ENCODE results near the gene HAPLN2.
"Not testable (repeated sequence)": the region's sequence is repeated elsewhere in the genome, so short reads cannot be mapped to it uniquely, and the experiment has no call there.

Gene HAPLN2

DNA sequence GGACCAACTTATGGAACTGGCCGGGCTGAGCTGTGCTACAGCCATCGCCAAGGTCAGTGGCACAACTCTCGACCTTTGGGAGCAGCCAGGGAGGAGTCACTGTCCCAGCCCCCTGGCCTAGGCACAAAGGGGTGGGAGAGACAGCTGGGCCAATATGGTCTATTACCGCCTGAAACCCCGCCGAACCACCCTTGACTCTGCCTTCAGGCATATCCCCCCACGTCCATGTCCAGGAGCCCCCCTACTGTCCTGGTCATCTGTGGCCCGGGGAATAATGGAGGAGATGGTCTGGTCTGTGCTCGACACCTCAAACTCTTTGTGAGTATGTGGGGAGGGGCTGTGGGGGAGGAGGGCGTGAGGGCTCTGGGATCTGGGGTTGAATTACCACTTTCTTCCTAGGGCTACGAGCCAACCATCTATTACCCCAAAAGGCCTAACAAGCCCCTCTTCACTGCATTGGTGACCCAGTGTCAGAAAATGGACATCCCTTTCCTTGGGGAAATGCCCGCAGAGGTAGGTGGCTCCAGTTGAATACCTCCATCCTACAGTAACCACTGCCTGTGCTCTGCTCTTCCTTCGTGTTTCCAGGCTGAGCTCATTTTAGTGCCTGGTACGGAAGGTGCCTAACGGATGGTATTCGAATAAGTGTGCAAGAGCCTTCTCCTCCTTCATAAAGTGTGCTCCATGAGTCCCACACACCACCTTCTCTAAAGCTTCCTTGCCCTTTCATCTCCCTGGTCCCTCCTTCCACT, 26.9 kb upstream of the HAPLN2 start:
- DNase-seq = no peak

DNA sequence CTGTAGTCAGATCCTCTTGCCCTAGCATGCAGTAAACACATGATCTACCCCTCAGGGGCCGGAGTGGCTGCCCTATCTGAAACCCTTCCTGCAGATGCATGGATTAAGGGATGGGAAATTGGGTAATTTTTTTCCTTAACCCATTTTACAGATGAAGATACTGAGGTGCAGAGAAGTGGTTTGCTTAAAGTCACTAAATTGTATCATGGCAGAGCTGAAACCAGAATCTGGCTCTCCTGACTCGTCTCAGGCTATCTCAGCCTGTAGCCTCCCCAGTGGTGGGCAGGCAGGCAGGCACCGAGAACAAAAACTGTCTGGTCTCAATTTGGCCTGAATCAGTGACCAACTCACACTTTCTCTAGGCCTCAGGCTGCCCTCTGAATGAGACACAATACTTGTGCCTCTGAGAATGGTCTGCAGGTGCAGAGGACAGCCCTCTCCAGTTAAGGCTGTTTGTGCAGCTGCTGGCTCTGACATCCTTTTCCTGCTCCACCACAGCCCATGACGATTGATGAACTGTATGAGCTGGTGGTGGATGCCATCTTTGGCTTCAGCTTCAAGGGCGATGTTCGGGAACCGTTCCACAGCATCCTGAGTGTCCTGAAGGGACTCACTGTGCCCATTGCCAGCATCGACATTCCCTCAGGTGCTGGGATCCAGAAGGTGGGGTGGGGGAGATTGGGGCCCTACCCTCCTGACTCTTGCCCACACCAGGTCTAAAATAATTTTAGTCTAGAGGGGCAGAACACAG, 26.1 kb upstream of the HAPLN2 start:
- no peak for DNase-seq

GRCh38 chr1:156593661-156593989, 25.6 kb upstream of the HAPLN2 start:
- DNase-seq = no peak

DNA sequence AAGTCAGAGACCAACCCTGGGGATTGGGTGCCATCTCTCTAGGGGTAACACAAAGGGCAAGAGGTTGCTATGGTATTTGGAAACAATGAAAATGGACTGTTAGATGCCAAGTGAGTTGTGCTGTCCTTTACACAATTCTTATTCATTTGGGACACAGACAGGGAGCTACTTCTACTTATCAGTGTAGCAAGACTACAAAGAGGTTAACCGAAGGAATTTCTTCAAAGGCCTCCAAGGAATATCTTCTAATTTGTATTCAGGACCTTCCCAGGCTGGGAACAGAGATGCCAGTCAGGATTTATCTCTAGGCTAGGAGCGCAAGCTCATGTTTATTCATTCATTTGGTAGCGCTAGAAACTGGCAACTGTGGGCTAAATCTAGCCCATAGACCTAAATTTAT, 25.0 kb upstream of the HAPLN2 start:
- no peak for DNase-seq

- no peak for DNase-seq
Observed at GRCh38 chr1:156595016-156595415, 24.2 kb upstream of the HAPLN2 start.

GRCh38 chr1:156596426-156596825, 22.8 kb upstream of the HAPLN2 start:
- no peak for DNase-seq

GRCh38 chr1:156598125-156598524, 21.1 kb upstream of the HAPLN2 start:
- no peak for DNase-seq

GRCh38 chr1:156598731-156599432, 20.3 kb upstream of the HAPLN2 start:
- no peak for DNase-seq

DNA sequence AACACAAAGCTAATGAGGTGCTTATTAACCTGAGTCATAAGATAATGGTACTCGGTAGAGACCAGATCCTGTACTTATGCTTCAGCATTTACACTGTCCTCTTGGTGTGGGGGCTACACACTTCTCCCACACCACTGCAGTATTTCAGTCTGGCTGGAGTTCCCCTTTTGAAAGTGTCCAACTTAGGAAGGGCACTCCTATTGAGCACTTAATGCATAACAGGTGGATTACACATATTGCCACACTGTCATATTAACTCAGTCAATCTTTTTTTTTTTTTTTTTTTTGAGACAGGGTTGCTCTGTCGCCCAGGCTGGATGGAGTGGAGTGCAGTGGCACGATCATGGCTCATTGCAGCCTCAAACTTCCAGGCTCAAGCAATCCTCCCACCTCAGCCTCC, 19.4 kb upstream of the HAPLN2 start:
- no peak for DNase-seq

DNA sequence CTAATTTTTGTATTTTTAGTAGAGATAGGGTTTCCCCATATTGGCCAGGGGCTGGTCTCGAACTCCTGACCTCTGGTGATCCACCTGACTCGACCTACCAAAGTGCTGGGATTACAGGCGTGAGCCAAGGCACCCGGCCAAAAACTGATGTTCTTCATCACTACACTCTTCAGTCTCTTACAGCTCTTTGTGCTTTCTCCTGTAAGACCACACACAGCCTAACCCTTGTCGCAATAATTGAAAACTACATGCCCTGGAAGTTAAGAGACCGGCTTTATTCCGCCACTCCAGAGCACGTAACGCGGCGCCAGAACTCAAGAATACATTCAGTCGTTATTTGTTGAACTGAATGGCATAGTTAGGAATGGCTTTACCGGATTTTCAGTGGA, 18.5 kb upstream of the HAPLN2 start:
- DNase-seq = no peak

GRCh38 chr1:156601122-156601830, 17.9 kb upstream of the HAPLN2 start, which contains the start of gene GPATCH4:
Gene GPATCH4 (minus strand): TSS chr1:156601479.
- peak; percentile 97 for DNase-seq

DNA sequence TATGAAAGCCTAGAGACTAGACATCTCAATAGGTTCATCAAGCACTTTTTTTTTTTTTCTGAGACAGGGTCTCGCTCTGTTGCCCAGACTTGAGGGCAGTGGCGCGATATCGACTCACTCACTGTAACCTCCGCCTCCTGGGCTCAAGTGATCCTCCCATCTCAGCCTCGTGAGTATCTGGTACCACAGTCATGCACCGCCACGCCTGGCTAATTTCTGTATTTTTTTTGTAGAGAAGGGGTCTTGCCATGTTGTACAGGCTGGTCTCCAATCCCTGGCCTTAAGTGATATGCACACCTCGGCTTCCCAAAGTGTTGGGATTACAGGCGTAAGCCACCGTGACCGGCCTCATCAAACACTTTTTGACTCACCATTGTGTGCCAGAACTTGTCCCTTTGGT, 17.3 kb upstream of the HAPLN2 start:
- DNase-seq = no peak

- peak; percentile 65 for DNase-seq
Observed at GRCh38 chr1:156602557-156602993, 16.6 kb upstream of the HAPLN2 start.

- DNase-seq = not testable (repeated sequence)
Observed at GRCh38 chr1:156607344-156607743, 11.9 kb upstream of the HAPLN2 start.

DNA sequence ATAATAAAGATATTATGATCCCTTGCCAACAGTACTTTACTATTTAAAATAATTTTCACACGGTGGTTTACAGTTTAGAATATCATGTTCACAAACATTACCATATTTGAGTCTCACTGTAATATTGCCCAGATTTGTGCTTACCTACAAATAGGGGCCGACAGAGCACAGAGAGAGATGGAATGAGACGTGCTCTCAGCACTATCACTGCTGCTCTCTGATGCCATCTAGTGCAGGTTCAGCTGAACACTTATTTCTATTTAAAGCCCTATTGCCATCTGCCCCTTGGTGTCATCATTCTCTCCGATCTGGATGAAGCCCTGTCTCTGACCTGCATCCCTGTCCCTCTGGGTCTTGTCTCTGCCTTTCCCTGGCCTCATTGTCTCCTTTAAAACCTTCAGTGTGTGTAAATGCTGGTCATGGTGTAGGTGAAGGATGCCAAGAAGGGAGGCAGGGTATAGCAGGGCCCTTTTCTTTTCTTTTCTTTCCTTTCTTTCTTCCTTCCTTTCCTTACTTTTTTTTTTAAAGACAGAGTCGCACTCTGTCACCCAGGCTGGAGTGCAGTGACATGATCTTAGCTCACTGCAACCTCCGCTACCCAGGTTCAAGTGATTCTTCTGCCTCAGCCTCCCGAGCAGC, 11.1 kb upstream of the HAPLN2 start:
- peak; percentile 99 for DNase-seq

GRCh38 chr1:156608981-156609380, 10.2 kb upstream of the HAPLN2 start:
- peak; percentile 80 for DNase-seq

GRCh38 chr1:156610072-156610471, 9.1 kb upstream of the HAPLN2 start:
- not testable (repeated sequence) for DNase-seq

- no peak for DNase-seq
Observed at GRCh38 chr1:156612666-156613065, 6.5 kb upstream of the HAPLN2 start.

DNA sequence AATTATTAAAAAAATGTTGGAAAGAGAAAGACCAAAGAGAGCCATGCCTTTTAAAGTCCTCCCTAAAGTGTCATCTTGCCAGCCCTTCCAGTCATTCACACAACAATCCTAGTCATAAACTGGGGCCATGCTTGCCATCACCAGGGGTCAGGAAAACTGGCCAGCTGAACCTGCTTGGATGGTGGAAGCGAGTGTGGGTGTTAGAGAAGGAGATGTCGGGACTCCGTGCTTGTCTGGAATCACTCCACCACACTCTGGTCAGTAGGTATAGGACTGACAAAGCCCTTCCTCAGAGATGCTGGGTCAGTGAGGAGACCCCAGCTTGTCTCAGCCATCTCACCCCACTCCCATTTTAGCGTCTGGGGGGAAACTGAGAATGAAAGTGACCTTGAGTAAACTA, 3.3 kb upstream of the HAPLN2 start:
- DNase-seq = no peak

DNA sequence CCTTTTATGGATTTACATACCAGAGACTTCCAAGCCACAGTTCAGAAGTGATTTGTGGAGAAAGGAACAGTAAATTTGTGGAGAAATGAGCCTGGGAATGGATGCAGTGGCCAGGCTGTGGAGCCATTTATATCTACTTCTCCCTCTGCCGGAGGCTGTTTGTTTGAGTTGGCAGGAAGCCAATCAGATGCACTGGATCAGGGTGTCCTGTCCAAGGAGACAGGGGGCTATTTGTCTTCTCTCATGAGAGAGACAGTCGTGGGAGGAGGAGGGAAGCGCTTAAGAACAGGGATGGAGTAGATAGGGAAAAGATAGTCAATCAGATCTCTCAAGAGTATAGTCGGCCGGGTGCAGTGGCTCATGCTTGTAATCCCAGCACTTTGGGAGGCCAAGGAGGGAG, 2.8 kb upstream of the HAPLN2 start:
- DNase-seq = no peak

DNA sequence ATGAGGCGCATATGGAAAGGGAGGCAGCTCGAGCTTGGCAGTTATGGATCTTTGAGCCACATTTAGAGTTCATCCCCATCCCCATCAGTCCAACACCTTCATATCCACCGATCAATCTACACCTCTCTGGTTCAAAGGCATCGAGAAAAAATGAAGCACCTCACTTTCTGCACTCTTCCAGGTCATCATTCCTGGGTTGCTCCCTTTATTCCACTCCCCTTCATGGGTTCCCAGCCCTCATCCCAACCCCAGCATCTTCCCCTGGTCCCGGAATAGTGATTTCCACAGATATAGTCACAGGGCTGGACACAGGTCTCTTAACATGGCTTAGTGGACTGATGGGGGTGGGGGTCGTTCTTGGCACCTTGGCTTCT, 354 bp downstream of the HAPLN2 start:
- no peak for DNase-seq

- DNase-seq = no peak
Observed at GRCh38 chr1:156622581-156623297, 3.5 kb downstream of the HAPLN2 start.

Measured in NCI-H1694 treated with DMSO at 0.1 percent for 48 hours (cell line).